Stimulated activated CD8-positive, alpha-beta memory T cell treated with anti-CD3 and anti-CD28 coated beads, Interleukin-12 subunit alpha, Interleukin-12 subunit beta, amount 100 ng/mL, for 24 hours (primary cell): ENCODE measurements around the gene JARID2.

Experiments
- DNase-seq: peaks from one replicate; pipeline ENCODE4 v3.0.0-alpha.2; 2020; ENCODE audit errors: extremely low read depth

JARID2 gene

GRCh38 chr6:15245361-15246216, at the start of gene JARID2:
TSS of gene JARID2 (plus strand) at chr6:15246069. CDS start at chr6:15246540, 471 bp downstream.
- DNase-seq, result peak; percentile 93

- DNase-seq, result no peak
These were observed 45.8 kb upstream of the JARID2 start for GRCh38 chr6:15200087-15200486.

GRCh38 chr6:15205321-15205720, 40.5 kb upstream of the JARID2 start:
- no peak for DNase-seq

GRCh38 chr6:15206887-15207286, 39.0 kb upstream of the JARID2 start:
- DNase-seq, result no peak

- DNase-seq, result no peak
These were observed 37.9 kb upstream of the JARID2 start for GRCh38 chr6:15207923-15208322.

GRCh38 chr6:15213838-15214400, 31.9 kb upstream of the JARID2 start:
- no peak for DNase-seq

GRCh38 chr6:15218401-15218800, 27.5 kb upstream of the JARID2 start:
- DNase-seq, result no peak

GRCh38 chr6:15220062-15220461, 25.8 kb upstream of the JARID2 start:
- DNase-seq, result no peak

- DNase-seq, result no peak
These were observed 18.0 kb upstream of the JARID2 start for GRCh38 chr6:15227827-15228318.

- DNase-seq, result no peak
These were observed 15.0 kb upstream of the JARID2 start for GRCh38 chr6:15230827-15231226.

GRCh38 chr6:15232836-15233510, 12.9 kb upstream of the JARID2 start:
- no peak for DNase-seq

GRCh38 chr6:15234068-15234758, 11.7 kb upstream of the JARID2 start:
- no peak for DNase-seq

- DNase-seq, result no peak
These were observed 6.1 kb upstream of the JARID2 start for GRCh38 chr6:15239616-15240364.

GRCh38 chr6:15242503-15242902, 3.4 kb upstream of the JARID2 start:
- no peak for DNase-seq

- DNase-seq, result no peak
These were observed 2.8 kb upstream of the JARID2 start for GRCh38 chr6:15242937-15243614.

GRCh38 chr6:15243910-15244619, 1.8 kb upstream of the JARID2 start:
- no peak for DNase-seq

- DNase-seq, result no peak
These were observed 1.1 kb upstream of the JARID2 start for GRCh38 chr6:15244620-15245360.

GRCh38 chr6:15246217-15246665, 372 bp downstream of the JARID2 start:
- no peak for DNase-seq
